Keratinocyte (primary cell): ENCODE data around the gene JAKMIP3. TPM values are rescaled to one million over a fixed set of nuclear protein-coding genes. Genes with fewer than 3 reads are reported as not detected.

Source experiments
- DNase-seq: peaks from one replicate; pipeline ENCODE4 v3.0.0-alpha.2; 2011; ENCODE audit warnings: low read depth, missing footprints, low spot score
- FAIRE-seq: peaks from 2 replicates; lab custom pipeline; 2011; peaks lifted over from hg19 to GRCh38; lab: Jason Lieb, UNC
- H2AFZ ChIP-seq: 2 replicates; pipeline ENCODE4 v1.6.0; 2012; ENCODE audit warnings: low read length, control low read depth, inconsistent platforms; ENCODE audit not compliant: control insufficient read depth
- H3K27ac ChIP-seq: 2 replicates; pipeline ENCODE4 v1.5.1; 2011; ENCODE audit warnings: low read length; ENCODE audit not compliant: control insufficient read depth, insufficient read depth
- H3K27me3 ChIP-seq: 3 replicates; pipeline ENCODE4 v1.6.0; 2011; ENCODE audit warnings: low read length; ENCODE audit not compliant: control insufficient read depth, insufficient read depth; ENCODE audit errors: extremely low read depth
- H3K36me3 ChIP-seq, 2 experiments: 2 replicates in 1 of 2; 3 replicates in 1 of 2; pipeline ENCODE4 v1.5.1; 2011; ENCODE audit warnings: low read length in 2 of 2, mild to moderate bottlenecking in 1 of 2; ENCODE audit not compliant: control insufficient read depth in 2 of 2, insufficient read depth in 2 of 2; ENCODE audit errors: extremely low read depth in 1 of 2
- H3K4me1 ChIP-seq: 3 replicates; pipeline ENCODE4 v1.5.1; 2011; ENCODE audit warnings: low read length; ENCODE audit not compliant: control insufficient read depth, insufficient read depth; ENCODE audit errors: extremely low read depth
- H3K4me2 ChIP-seq: 3 replicates; pipeline ENCODE4 v1.6.0; 2011; ENCODE audit warnings: low read depth, low read length; ENCODE audit not compliant: control insufficient read depth, insufficient read depth; ENCODE audit errors: extremely low read depth
- H3K4me3 ChIP-seq, 3 experiments: fragments of 200-600 bp in 1 of 3; sonication (generic) in 1 of 3; 2 replicates in 2 of 3; 3 replicates in 1 of 3; pipeline ENCODE4 v1.5.1; 2011 to 2016; ENCODE audit warnings: low read length in 3 of 3, mild to moderate bottlenecking in 3 of 3, control low read depth in 2 of 3, inconsistent platforms in 1 of 3, low read depth in 1 of 3, mixed read lengths in 1 of 3, mixed run types in 1 of 3, moderate library complexity in 1 of 3; ENCODE audit not compliant: control insufficient read depth in 2 of 3, insufficient read depth in 2 of 3; ENCODE audit errors: extremely low read depth in 1 of 3
- H3K79me2 ChIP-seq: 2 replicates; pipeline ENCODE4 v1.6.0; 2012; ENCODE audit warnings: low read length; ENCODE audit not compliant: control insufficient read depth, insufficient read depth
- H3K9ac ChIP-seq: 3 replicates; pipeline ENCODE4 v1.6.0; 2011; ENCODE audit warnings: low read length; ENCODE audit not compliant: control insufficient read depth, insufficient read depth; ENCODE audit errors: extremely low read depth
- H3K9me1 ChIP-seq: 3 replicates; pipeline ENCODE4 v1.6.0; 2011; ENCODE audit warnings: low read length; ENCODE audit not compliant: control insufficient read depth, insufficient read depth; ENCODE audit errors: extremely low read depth
- H3K9me3 ChIP-seq: 2 replicates; pipeline ENCODE4 v1.5.1; 2012; ENCODE audit warnings: low read depth, low read length; ENCODE audit not compliant: control insufficient read depth
- H4K20me1 ChIP-seq: 3 replicates; pipeline ENCODE4 v1.6.0; 2011; ENCODE audit warnings: low read length; ENCODE audit not compliant: control insufficient read depth, insufficient read depth; ENCODE audit errors: extremely low read depth
- EZH2 ChIP-seq: IDR thresholded peaks from one replicate; pipeline ENCODE4 v1.6.1; 2012; ENCODE audit warnings: inconsistent platforms, mild to moderate bottlenecking, low read length, moderate library complexity
- dilution Hi-C: fragments of 300-500 bp; cut with MboI; formaldehyde crosslinking; loops from one replicate; pipeline ENCODE4 v1.7.0; 2020; ENCODE audit warnings: low sequenced_read_pairs; ENCODE audit not compliant: extremely low pct_ligation_motif_present
- polyA plus RNA-seq, 5 experiments: library from polyadenylated mRNA; depleted of rRNA in 3 of 5; stranded (reverse) in 3 of 5; stranded (forward) in 1 of 5; unstranded in 1 of 5; fragments of >200 nt; gene quantifications; 1 replicate in 1 of 5; 2 replicates in 3 of 5; 3 replicates in 1 of 5; pipeline versions ENCODE4 v1.2.1 to v1.2.3, GENCODE V29; 2011 to 2012; ENCODE audit warnings: missing spikeins in 2 of 5, low read depth in 1 of 5, low replicate concordance in 1 of 5
- TF ChIP-seq, protein P1 (sequence below), 3 experiments: IDR thresholded peaks in 1 of 3; conservative IDR thresholded peaks in 1 of 3; optimal IDR thresholded peaks in 1 of 3; 2 replicates in 2 of 3; 3 replicates in 1 of 3; pipeline versions ENCODE3 to v1.5.1; 2011; ENCODE audit warnings: low read length in 3 of 3, mild to moderate bottlenecking in 3 of 3, moderate library complexity in 2 of 3, control low read depth in 1 of 3, inconsistent platforms in 1 of 3; ENCODE audit not compliant: insufficient read depth in 2 of 3; ENCODE audit errors: extremely low read depth in 1 of 3

Gene JAKMIP3
- polyA plus RNA-seq, 1 donor (not counting 4 experiments of a cell fraction or from before 2014, with no cell fraction given): 0.05 TPM

DNA sequence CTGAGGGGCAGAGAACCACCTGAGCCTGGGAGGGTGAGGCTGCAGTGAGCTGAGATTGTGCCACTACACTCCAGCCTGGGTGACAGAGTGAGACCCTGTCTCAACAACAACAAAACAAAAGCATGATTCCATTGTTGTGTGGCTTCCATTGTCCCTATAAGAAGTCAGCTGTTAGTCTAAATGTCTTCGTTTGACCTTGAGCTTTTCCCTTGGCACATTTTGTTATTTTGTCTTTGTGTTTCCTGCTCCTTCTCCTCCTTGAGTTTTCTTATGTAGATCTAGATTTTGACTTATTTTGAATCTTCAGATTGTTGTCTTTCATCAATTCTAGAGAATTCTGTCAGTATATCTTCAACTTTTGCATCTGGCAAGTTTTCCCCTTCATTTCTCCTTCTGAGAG is 13.6 kb upstream of the JAKMIP3 start:
- no peaks in the 10 kb centered on the region for H3K27me3 ChIP-seq
- H3K4me2 ChIP-seq: no peak overlapping the region
- dilution Hi-C loops: no loop called here
- H3K4me1 ChIP-seq: no peaks in the 10 kb centered on the region
- DNase-seq (no peak), FAIRE-seq (no peak)
- H2AFZ ChIP-seq: no peak overlapping the region
- no peaks in the 10 kb centered on the region for H3K36me3 ChIP-seq
- no peaks in the 10 kb centered on the region for H3K79me2 ChIP-seq
- H4K20me1 ChIP-seq: no peaks in the 10 kb centered on the region
- no peak overlapping the region for H3K4me3 ChIP-seq
- no peaks in the 10 kb centered on the region for H3K9me1 ChIP-seq
- no peak for TF ChIP-seq EZH2
- TF ChIP-seq, protein P1, sequence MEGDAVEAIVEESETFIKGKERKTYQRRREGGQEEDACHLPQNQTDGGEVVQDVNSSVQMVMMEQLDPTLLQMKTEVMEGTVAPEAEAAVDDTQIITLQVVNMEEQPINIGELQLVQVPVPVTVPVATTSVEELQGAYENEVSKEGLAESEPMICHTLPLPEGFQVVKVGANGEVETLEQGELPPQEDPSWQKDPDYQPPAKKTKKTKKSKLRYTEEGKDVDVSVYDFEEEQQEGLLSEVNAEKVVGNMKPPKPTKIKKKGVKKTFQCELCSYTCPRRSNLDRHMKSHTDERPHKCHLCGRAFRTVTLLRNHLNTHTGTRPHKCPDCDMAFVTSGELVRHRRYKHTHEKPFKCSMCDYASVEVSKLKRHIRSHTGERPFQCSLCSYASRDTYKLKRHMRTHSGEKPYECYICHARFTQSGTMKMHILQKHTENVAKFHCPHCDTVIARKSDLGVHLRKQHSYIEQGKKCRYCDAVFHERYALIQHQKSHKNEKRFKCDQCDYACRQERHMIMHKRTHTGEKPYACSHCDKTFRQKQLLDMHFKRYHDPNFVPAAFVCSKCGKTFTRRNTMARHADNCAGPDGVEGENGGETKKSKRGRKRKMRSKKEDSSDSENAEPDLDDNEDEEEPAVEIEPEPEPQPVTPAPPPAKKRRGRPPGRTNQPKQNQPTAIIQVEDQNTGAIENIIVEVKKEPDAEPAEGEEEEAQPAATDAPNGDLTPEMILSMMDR (optimal IDR thresholded peaks at IDR 0.05 in 1 of 3, IDR thresholded peaks at IDR 0.05 in 1 of 3, conservative IDR thresholded peaks at IDR 0.05 in 1 of 3; ENCODE audit: extremely low read depth in 1 of 3, insufficient read depth in 2 of 3, low read length in 3 of 3): no peak
- peaks cover 6% of the 10 kb centered on the region for H3K9me3 ChIP-seq
- H3K9ac ChIP-seq: no peak overlapping the region
- H3K27ac ChIP-seq: no peak overlapping the region

DNA sequence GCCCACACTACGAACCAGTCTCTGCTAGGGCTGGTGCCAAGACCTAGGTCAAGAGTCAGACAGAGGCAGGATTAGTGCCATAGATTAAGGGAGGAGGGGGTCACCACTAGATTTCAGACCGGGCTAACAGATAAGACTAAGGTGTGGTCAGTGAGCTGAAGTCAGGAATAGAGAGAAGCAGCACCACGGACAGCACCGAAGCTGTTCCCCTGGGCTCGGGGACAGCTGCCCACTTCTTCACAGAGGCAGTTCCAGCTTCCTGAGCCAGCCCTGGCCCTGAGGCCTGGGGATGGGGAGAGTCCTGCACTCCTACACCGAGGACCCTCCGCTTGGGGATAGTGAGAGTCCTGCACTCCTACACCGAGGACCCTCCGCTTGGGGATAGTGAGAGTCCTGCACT is 11.2 kb upstream of the JAKMIP3 start:
- H3K4me2 ChIP-seq: no peak overlapping the region
- no peak overlapping the region for H3K9ac ChIP-seq
- no peaks in the 10 kb centered on the region for H3K9me1 ChIP-seq
- H4K20me1 ChIP-seq: no peaks in the 10 kb centered on the region
- DNase-seq (no peak), FAIRE-seq (no peak)
- no peaks in the 10 kb centered on the region for H3K79me2 ChIP-seq
- no peaks in the 10 kb centered on the region for H3K4me1 ChIP-seq
- peaks cover 6% of the 10 kb centered on the region for H3K9me3 ChIP-seq
- no peaks in the 10 kb centered on the region for H3K36me3 ChIP-seq
- H2AFZ ChIP-seq: no peak overlapping the region
- no peak overlapping the region for H3K4me3 ChIP-seq
- dilution Hi-C loops: no loop called here
- H3K27me3 ChIP-seq: peaks cover 3% of the 10 kb centered on the region
- no peak overlapping the region for H3K27ac ChIP-seq
- no peak for TF ChIP-seq EZH2
- TF ChIP-seq, protein P1 (optimal IDR thresholded peaks at IDR 0.05 in 1 of 3, IDR thresholded peaks at IDR 0.05 in 1 of 3, conservative IDR thresholded peaks at IDR 0.05 in 1 of 3; ENCODE audit: extremely low read depth in 1 of 3, insufficient read depth in 2 of 3, low read length in 3 of 3): no peak
